Activated CD8-positive, alpha-beta T cell treated with anti-CD3 and anti-CD28 coated beads for 36 hours (primary cell): ENCODE data around the gene ICOS. TPM values are rescaled to one million over a fixed set of nuclear protein-coding genes. Genes with fewer than 3 reads are reported as not detected.

ENCODE experiments used
- ATAC-seq: fragments of 200-7000 bp; cut with Tn5 transposase; one replicate; pipeline ENCODE4 v1.10.0; 2021; ENCODE audit warnings: mild to moderate bottlenecking, moderate library complexity
- CTCF ChIA-PET: fragments of 350-600 bp; sonication (Branson Sonifier 250); formaldehyde crosslinking; loops from one replicate; lab custom pipeline; 2021; ENCODE audit warnings: antibody characterized with exemption; lab: Charles Lee
- POLR2A ChIA-PET: fragments of 350-600 bp; sonication (Branson Sonifier 250); formaldehyde crosslinking; loops from one replicate; lab custom pipeline; 2021; ENCODE audit warnings: antibody characterized with exemption; lab: Charles Lee
- DNase-seq: peaks from one replicate; pipeline ENCODE4 v3.0.0-alpha.2; 2020
- H3K27ac Mint-ChIP-seq: one replicate; pipeline ENCODE4 v1.8.0; 2021; ENCODE audit warnings: mild to moderate bottlenecking, mixed read lengths
- H3K27me3 Mint-ChIP-seq: one replicate; pipeline ENCODE4 v1.8.0; 2021; ENCODE audit warnings: mixed read lengths
- H3K36me3 Mint-ChIP-seq: one replicate; pipeline ENCODE4 v1.8.0; 2021; ENCODE audit warnings: low read depth, mixed read lengths
- H3K4me1 Mint-ChIP-seq: one replicate; pipeline ENCODE4 v1.8.0; 2021; ENCODE audit warnings: low read depth, mixed read lengths
- H3K4me3 Mint-ChIP-seq: one replicate; pipeline ENCODE4 v1.8.0; 2021; ENCODE audit warnings: mild to moderate bottlenecking, moderate library complexity, mixed read lengths
- H3K9me3 Mint-ChIP-seq: one replicate; pipeline ENCODE4 v1.8.0; 2021; ENCODE audit warnings: mixed read lengths
- CTCF ChIP-seq: fragments of 200-600 bp; IDR thresholded peaks from one replicate; pipeline ENCODE4 v1.8.0; 2022; ENCODE audit warnings: antibody characterized with exemption, mild to moderate bottlenecking
- intact Hi-C: fragments of 100-400 bp; cut with micrococcal nuclease; formaldehyde crosslinking; loops from one replicate; pipeline ENCODE4 v1.10.0; 2022
- total RNA-seq, 2 experiments: library from RNA; stranded (reverse); gene quantifications; one replicate each; pipeline ENCODE4 v1.2.3, GENCODE V29; 2021

ICOS gene
- total RNA-seq, 2 experiments from 2014 or later = 55.0 to 55.6 TPM

GRCh38 chr2:203971251-203971650 is 34.7 kb downstream of the ICOS start:
- Mint-ChIP-seq H3K4me3 (no peak overlapping the region), H3K4me1 (no peaks in the 10 kb centered on the region), H3K36me3 (no peaks in the 10 kb centered on the region), H3K27me3 (no peaks in the 10 kb centered on the region), H3K27ac (no peak overlapping the region), H3K9me3 (no peaks in the 10 kb centered on the region)
- intact Hi-C loops = no loop called here
- ChIA-PET CTCF (interaction anchor here (1.2 kb wide), 1 partner anchor 51 kb away, joined by 3 read pairs; no protein-coding TSS in a partner anchor), POLR2A (no interaction called here)
- no peak for DNase-seq
- no peak for TF ChIP-seq CTCF
- no peak for ATAC-seq

- DNase-seq (no peak), ATAC-seq (no peak)
- no peak for TF ChIP-seq CTCF
- CTCF ChIA-PET = no interaction called here
- intact Hi-C loops = no loop called here
- Mint-ChIP-seq H3K27ac (no peak overlapping the region), H3K4me3 (no peak overlapping the region), H3K27me3 (no peaks in the 10 kb centered on the region), H3K4me1 (no peaks in the 10 kb centered on the region), H3K9me3 (no peaks in the 10 kb centered on the region), H3K36me3 (no peaks in the 10 kb centered on the region)
- POLR2A ChIA-PET = no interaction called here
Observed at GRCh38 chr2:203972066-203972465, 35.5 kb downstream of the ICOS start.

- Mint-ChIP-seq H3K9me3 (no peaks in the 10 kb centered on the region), H3K4me3 (no peak overlapping the region), H3K4me1 (no peaks in the 10 kb centered on the region), H3K27me3 (no peaks in the 10 kb centered on the region), H3K36me3 (no peaks in the 10 kb centered on the region), H3K27ac (no peak overlapping the region)
- ChIA-PET CTCF (interaction anchor here (1.5 kb wide), 1 partner anchor 12 kb away, joined by 4 read pairs; no protein-coding TSS in a partner anchor), POLR2A (no interaction called here)
- no peak for ATAC-seq
- intact Hi-C loops = no loop called here
- no peak for DNase-seq
- TF ChIP-seq CTCF = no peak
Observed at GRCh38 chr2:203973000-203973399, 36.4 kb downstream of the ICOS start.

DNA sequence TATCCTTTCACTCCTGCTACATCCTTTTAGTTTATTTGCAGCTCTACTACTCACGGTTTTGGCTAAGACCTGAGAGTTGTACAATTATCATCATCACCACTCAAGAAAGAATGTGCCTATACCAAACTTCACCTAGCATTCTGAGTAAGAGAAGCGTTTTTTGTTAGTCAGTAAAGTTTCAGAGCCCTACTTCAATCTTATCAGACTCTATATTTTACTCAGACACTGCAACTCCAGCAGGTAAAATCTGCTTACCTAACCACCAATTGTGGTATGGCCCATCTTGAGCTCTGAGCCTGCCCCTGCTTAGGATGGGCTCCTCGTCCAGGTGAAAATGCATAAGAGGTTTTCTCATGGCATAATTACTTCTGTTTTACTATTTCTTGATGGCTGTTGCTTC is 37.1 kb downstream of the ICOS start:
- no peaks in the 10 kb centered on the region for H3K27me3 Mint-ChIP-seq
- no peaks in the 10 kb centered on the region for H3K4me1 Mint-ChIP-seq
- DNase-seq = no peak
- CTCF ChIA-PET = interaction anchor here (1.5 kb wide), 1 partner anchor 11 kb away, joined by 4 read pairs; no protein-coding TSS in a partner anchor
- no peak for TF ChIP-seq CTCF
- H3K9me3 Mint-ChIP-seq = no peaks in the 10 kb centered on the region
- no peak overlapping the region for H3K27ac Mint-ChIP-seq
- intact Hi-C loops = no loop called here
- ATAC-seq = peak; percentile 39
- H3K36me3 Mint-ChIP-seq = no peaks in the 10 kb centered on the region
- POLR2A ChIA-PET = no interaction called here
- no peak overlapping the region for H3K4me3 Mint-ChIP-seq

- no peaks in the 10 kb centered on the region for H3K36me3 Mint-ChIP-seq
- no peaks in the 10 kb centered on the region for H3K4me1 Mint-ChIP-seq
- no peak for TF ChIP-seq CTCF
- ChIA-PET POLR2A (no interaction called here), CTCF (interaction anchor here (1.2 to 1.7 kb wide), 3 partner anchors 11 to 75 kb away, joined by 3 read pairs; no protein-coding TSS in a partner anchor)
- no peaks in the 10 kb centered on the region for H3K27me3 Mint-ChIP-seq
- H3K9me3 Mint-ChIP-seq = no peaks in the 10 kb centered on the region
- H3K4me3 Mint-ChIP-seq = no peak overlapping the region
- intact Hi-C loops = no loop called here
- no peak overlapping the region for H3K27ac Mint-ChIP-seq
- no peak for ATAC-seq
- no peak for DNase-seq
Observed at GRCh38 chr2:203975912-203976311, 39.3 kb downstream of the ICOS start.
